ENCODE measurements around the gene ELFN2.

DNA sequence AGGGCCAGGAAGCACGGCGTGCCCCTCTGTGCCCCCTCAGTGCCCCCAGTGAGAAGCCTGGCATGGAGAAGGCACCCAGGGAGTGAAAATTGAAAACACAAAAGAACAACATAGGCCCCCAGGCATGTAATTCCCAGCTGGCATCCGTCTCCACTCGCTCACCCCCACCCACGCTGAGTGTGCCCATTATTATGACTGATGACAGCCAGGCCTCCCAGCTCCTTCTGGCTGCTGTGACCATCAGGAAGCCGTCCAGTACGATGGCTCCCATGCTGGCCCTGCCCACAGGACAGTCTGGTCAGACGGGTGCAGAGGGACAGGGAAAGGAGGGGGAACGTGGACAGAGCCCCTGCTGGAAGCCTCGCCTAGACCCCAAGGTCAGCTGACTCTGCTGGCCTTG lies 30.1 kb downstream of the ELFN2 start:
- TF ChIP-seq, protein P1, sequence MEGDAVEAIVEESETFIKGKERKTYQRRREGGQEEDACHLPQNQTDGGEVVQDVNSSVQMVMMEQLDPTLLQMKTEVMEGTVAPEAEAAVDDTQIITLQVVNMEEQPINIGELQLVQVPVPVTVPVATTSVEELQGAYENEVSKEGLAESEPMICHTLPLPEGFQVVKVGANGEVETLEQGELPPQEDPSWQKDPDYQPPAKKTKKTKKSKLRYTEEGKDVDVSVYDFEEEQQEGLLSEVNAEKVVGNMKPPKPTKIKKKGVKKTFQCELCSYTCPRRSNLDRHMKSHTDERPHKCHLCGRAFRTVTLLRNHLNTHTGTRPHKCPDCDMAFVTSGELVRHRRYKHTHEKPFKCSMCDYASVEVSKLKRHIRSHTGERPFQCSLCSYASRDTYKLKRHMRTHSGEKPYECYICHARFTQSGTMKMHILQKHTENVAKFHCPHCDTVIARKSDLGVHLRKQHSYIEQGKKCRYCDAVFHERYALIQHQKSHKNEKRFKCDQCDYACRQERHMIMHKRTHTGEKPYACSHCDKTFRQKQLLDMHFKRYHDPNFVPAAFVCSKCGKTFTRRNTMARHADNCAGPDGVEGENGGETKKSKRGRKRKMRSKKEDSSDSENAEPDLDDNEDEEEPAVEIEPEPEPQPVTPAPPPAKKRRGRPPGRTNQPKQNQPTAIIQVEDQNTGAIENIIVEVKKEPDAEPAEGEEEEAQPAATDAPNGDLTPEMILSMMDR (conservative IDR thresholded peaks at IDR 0.05 in 1 of 2, IDR thresholded peaks at IDR 0.05 in 1 of 2; ENCODE audit: extremely low read depth in 1 of 2, insufficient read depth in 1 of 2, low read depth in 1 of 2, low read length in 2 of 2): no peak
- no peak for TF ChIP-seq EZH2 (IDR thresholded peaks at IDR 0.05; ENCODE audit: borderline replicate concordance, low read length)
